Measurements from ENCODE around the gene DNAJB8.

Gene DNAJB8

DNA sequence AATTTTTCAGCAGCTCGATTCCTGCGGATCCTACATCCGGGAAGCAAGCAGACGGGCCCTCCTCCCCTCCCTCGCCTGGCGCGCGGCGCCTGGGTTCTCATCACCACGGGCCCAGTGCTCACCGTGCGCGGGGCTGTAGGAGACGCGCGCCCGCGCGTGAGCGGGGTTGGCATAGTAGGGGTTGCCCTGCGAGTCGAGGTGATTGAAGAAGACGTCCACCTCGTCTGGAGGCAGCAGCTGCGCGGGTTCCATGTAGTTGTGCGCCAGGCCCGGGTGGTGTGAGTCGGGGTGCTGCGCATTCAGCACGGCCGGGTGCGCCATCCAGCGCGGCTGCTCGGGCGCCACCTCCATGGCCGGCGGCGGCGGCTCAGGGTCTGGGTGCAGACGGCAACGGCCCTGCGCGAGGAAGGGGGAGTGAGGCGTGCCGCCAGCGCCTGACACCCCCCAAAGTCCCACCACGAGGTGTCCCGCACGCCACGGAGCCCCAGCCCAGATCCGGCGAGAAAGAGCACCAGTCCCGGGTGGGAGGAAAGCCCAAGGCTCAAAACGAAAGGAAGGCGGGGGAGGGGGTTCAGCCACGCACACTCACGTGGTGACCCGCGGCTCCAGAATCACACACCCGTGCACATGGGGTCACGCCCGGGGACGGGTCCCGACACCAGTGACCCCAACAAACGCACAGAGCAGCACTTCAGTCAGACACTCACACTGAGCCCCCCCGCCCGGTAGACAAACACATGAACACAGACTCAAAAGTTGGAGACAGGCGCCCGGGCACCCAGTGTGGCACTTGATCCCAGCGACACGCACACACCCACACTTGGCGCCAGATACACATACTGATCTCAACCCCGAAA is 20.2 kb upstream of the DNAJB8 start:
- TF ChIP-seq MYC (IDR thresholded peaks at IDR 0.05; ENCODE audit: low read depth, low read length): no peak
- no peak for TF ChIP-seq POLR2A (IDR thresholded peaks at IDR 0.05; ENCODE audit: extremely low read depth, insufficient read length)
- no peak for TF ChIP-seq CTCF (IDR thresholded peaks at IDR 0.05; ENCODE audit: low read depth, low read length)
- TF ChIP-seq, protein P1, sequence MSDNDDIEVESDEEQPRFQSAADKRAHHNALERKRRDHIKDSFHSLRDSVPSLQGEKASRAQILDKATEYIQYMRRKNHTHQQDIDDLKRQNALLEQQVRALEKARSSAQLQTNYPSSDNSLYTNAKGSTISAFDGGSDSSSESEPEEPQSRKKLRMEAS (IDR thresholded peaks at IDR 0.05; ENCODE audit: low read depth, low read length): no peak
- DNase-seq (ENCODE audit: low read depth): no peak
- H3K4me3 ChIP-seq (ENCODE audit: low read depth, low read length): no peak overlapping the region

GRCh38 chr3:128486205-128486628 is 19.5 kb upstream of the DNAJB8 start:
- no peak for DNase-seq (ENCODE audit: low read depth)
- TF ChIP-seq, protein P1 (IDR thresholded peaks at IDR 0.05; ENCODE audit: low read depth, low read length): no peak
- TF ChIP-seq POLR2A (IDR thresholded peaks at IDR 0.05; ENCODE audit: extremely low read depth, insufficient read length) (no peak), MYC (IDR thresholded peaks at IDR 0.05; ENCODE audit: low read depth, low read length) (no peak), CTCF (IDR thresholded peaks at IDR 0.05; ENCODE audit: low read depth, low read length) (no peak)
- H3K4me3 ChIP-seq (ENCODE audit: low read depth, low read length): no peak overlapping the region

GRCh38 chr3:128485282-128486204 is 18.9 kb upstream of the DNAJB8 start:
- DNase-seq (ENCODE audit: low read depth): no peak
- H3K4me3 ChIP-seq (ENCODE audit: low read depth, low read length): no peak overlapping the region
- no peak for TF ChIP-seq CTCF (IDR thresholded peaks at IDR 0.05; ENCODE audit: low read depth, low read length)
- no peak for TF ChIP-seq POLR2A (IDR thresholded peaks at IDR 0.05; ENCODE audit: extremely low read depth, insufficient read length)
- TF ChIP-seq, protein P1 (IDR thresholded peaks at IDR 0.05; ENCODE audit: low read depth, low read length): no peak
- no peak for TF ChIP-seq MYC (IDR thresholded peaks at IDR 0.05; ENCODE audit: low read depth, low read length)

DNA sequence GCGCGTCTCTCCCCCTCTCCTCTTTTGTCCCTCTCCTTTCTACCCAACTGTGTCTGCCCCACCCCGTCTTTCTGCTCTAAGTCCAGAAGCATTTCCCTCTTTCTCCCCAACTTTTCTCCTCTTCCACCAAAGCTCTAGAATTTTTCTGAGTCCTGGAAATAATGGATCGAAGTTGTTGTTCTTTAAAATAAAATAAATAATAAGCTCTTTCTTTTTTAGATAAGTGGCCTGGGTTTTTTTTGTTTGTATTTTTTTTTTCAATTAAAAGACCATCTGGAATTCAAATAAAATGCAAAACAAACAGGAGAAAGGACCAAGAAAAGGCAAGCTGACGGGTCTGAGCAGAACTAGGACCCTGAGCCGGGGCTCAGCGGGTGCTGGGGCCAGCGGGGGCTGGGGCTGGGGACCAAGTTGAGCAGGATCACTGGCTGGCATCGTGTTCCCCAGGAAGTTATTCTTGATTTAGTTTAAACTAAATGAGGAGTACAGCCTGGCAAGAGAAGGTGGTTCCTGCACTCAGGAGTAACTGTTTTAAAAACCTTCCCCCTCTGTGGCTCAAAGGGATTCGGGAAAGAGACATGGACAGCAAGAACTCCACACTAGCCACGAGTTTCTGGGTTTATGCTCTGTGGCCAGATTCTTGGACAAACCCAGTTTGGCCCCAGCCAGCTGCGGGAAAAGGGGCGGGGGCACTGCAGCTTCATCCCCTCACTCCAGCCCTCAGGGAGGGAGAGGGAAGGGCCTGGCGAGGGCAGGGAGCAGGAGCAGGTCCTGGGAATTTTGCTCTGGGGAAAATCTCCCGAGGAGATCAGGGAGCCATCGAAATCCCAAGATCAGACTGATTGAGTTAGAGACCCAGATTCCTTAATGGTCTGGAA is 18.0 kb upstream of the DNAJB8 start:
- H3K4me3 ChIP-seq (ENCODE audit: low read depth, low read length): no peak overlapping the region
- no peak for DNase-seq (ENCODE audit: low read depth)
- TF ChIP-seq CTCF (IDR thresholded peaks at IDR 0.05; ENCODE audit: low read depth, low read length): no peak
- TF ChIP-seq, protein P1 (IDR thresholded peaks at IDR 0.05; ENCODE audit: low read depth, low read length): no peak
- TF ChIP-seq MYC (IDR thresholded peaks at IDR 0.05; ENCODE audit: low read depth, low read length): no peak
- no peak for TF ChIP-seq POLR2A (IDR thresholded peaks at IDR 0.05; ENCODE audit: extremely low read depth, insufficient read length)

Data from NB4 (cell line).